Neural cell (in vitro differentiated cells): ENCODE measurements around the gene LHFPL4.

Experiments used
- CTCF ChIP-seq: fragments of 450-650 bp; IDR thresholded peaks from 2 replicates; pipeline ENCODE4 v1.5.1; 2014; ENCODE audit warnings: antibody characterized with exemption, mild to moderate bottlenecking, moderate library complexity; ENCODE audit not compliant: poor library complexity, severe bottlenecking
- EZH2 ChIP-seq: fragments of 200-600, 300-800 bp; shearing (Covaris generic), sonication (generic); IDR thresholded peaks from 2 replicates; pipeline ENCODE4 v1.6.1; 2014; ENCODE audit warnings: antibody characterized with exemption, low read length, borderline replicate concordance, mild to moderate bottlenecking; ENCODE audit not compliant: insufficient read depth, poor library complexity, severe bottlenecking
- RAD21 ChIP-seq: fragments of 450-650 bp; conservative IDR thresholded peaks from 2 replicates; pipeline ENCODE4 v1.6.1; 2014; ENCODE audit warnings: antibody characterized with exemption, mild to moderate bottlenecking, moderate library complexity

- TF ChIP-seq CTCF: no peak
- TF ChIP-seq EZH2: no peak
- no peak for TF ChIP-seq RAD21
These were observed 83.6 kb downstream of the LHFPL4 start for GRCh38 chr3:9469986-9470385.
